Central memory CD8-positive, alpha-beta T cell (primary cell): Measurements from ENCODE around the gene KDM1A.
"Not testable (repeated sequence)": the region's sequence is repeated elsewhere in the genome, so short reads cannot be mapped to it uniquely, and the experiment has no call there.

Experiments used
- ATAC-seq: fragments of 150-1000 bp; cut with Tn5 transposase; replicated peaks from 2 replicates; pipeline ENCODE4 v1.10.0; 2022; ENCODE audit warnings: mild to moderate bottlenecking, moderate FRiP score, moderate number of reproducible peaks; ENCODE audit not compliant: poor library complexity, severe bottlenecking; ENCODE audit errors: extremely low read depth
- DNase-seq, 2 donors: peaks; one replicate each; pipeline ENCODE4 v3.0.0; 2021; ENCODE audit warnings: low spot score in 2 of 2
- H3K27ac Mint-ChIP-seq: one replicate; pipeline ENCODE4 v1.8.0; 2022; ENCODE audit warnings: low read depth, mild to moderate bottlenecking, moderate library complexity, mixed read lengths
- H3K27me3 Mint-ChIP-seq: one replicate; pipeline ENCODE4 v1.8.0; 2022; ENCODE audit warnings: mixed read lengths
- H3K36me3 Mint-ChIP-seq: one replicate; pipeline ENCODE4 v1.8.0; 2022; ENCODE audit warnings: mild to moderate bottlenecking, moderate library complexity, mixed read lengths; ENCODE audit not compliant: insufficient read depth
- H3K4me1 Mint-ChIP-seq: one replicate; pipeline ENCODE4 v1.8.0; 2022; ENCODE audit warnings: mixed read lengths
- H3K4me3 Mint-ChIP-seq: one replicate; pipeline ENCODE4 v1.8.0; 2022; ENCODE audit warnings: mild to moderate bottlenecking, moderate library complexity, mixed read lengths
- H3K9me3 Mint-ChIP-seq: one replicate; pipeline ENCODE4 v1.8.0; 2022; ENCODE audit warnings: mixed read lengths

The KDM1A gene

DNA sequence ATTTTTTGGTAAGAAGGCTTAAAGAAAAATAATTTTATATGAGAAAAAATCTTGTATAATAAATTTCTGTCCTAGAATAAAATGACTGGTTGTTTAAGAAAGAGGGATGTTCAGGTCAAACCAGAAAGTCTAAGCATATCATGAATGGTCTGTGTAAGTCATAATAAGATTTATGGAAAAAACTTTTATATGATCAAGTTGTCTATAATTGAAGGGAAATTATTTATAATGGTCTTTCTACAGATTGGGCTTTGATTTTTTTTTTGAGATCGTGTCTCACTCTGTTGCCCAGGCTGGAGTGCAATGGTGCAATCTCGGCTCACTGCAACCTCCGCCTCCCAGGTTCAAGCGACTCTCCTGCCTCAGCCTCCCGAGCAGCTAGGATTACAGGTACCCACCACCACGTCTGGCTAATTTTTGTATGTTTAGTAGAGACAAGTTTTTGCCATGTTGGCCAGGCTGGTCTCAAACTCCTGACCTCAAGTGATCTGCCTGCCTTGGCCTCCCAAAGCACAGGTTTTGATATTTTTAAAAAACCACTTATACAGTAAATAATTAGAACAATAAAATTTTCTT lies 26.0 kb upstream of the KDM1A start:
- H3K9me3 Mint-ChIP-seq, DNase-seq, ATAC-seq, H3K4me3 Mint-ChIP-seq, H3K27ac Mint-ChIP-seq, H3K36me3 Mint-ChIP-seq, H3K4me1 Mint-ChIP-seq: not testable (repeated sequence)
- H3K27me3 Mint-ChIP-seq = peaks cover 15% of the 10 kb centered on the region

DNA sequence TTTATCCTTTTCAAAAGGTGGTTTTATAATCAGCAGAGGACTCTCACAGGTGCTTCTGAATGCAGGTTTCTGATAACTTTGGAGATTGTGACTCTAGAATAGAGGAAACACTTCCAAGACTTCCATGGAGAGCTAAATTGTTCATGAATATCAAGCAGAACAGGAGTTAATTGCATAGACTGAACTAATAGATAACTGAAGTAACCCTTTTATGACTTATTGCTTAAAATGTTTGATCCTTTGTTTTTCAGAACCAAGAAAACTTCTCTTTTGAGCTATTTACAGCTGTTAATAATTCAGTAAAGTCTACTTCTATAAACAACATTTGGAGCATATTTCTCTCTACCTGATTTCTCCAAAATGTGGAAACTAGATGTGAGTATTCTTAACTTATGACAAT lies 23.5 kb upstream of the KDM1A start:
- no peak overlapping the region for H3K27ac Mint-ChIP-seq
- no peaks in the 10 kb centered on the region for H3K36me3 Mint-ChIP-seq
- no peak for DNase-seq
- H3K4me3 Mint-ChIP-seq = no peak overlapping the region
- H3K4me1 Mint-ChIP-seq = no peaks in the 10 kb centered on the region
- no peaks in the 10 kb centered on the region for H3K27me3 Mint-ChIP-seq
- peaks cover 4% of the 10 kb centered on the region for H3K9me3 Mint-ChIP-seq
- no peak for ATAC-seq

DNA sequence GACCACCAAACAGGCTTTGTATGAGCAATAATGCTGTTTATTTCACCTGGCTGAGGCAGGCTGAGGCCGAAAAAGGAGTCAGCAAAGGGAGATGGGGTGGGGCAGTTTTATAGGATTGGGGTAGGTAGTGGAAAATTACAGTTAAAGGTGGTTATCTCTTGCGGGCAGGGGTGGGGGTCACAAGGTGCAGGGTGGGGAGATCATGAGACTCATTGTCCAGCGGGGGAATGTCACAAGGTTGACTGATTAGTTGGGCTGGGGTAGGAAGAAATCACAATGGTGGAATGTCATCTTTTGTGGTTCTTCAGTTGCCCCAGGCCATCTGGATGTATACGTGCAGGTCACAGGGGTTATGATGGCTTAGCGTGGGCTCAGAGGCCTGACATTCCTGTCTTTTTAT lies 21.7 kb upstream of the KDM1A start:
- not testable (repeated sequence) for ATAC-seq, H3K9me3 Mint-ChIP-seq, H3K27me3 Mint-ChIP-seq, H3K4me3 Mint-ChIP-seq, H3K36me3 Mint-ChIP-seq, DNase-seq, H3K27ac Mint-ChIP-seq, H3K4me1 Mint-ChIP-seq

DNA sequence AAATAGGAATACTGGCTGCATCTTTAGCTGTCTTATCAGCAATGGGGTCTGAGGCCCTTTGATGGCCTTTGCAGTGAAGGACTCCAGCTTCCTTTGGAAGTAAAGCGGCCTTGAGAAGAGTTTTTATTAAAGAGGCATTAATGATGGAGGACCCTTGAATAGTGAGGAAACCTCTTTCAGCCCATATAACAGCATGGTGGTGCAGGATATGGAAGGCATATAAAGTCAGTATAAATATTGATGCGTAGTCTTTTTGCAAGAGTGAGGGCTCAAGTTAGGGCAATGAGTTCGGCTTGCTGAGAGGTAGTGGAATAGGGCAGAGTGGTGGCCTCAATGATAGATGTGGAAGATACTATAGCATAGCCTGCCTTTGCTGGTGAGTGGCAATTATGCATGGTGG lies 19.1 kb upstream of the KDM1A start:
- H3K4me3 Mint-ChIP-seq, DNase-seq, H3K27ac Mint-ChIP-seq, H3K27me3 Mint-ChIP-seq, H3K4me1 Mint-ChIP-seq, H3K36me3 Mint-ChIP-seq, H3K9me3 Mint-ChIP-seq, ATAC-seq: not testable (repeated sequence)

DNA sequence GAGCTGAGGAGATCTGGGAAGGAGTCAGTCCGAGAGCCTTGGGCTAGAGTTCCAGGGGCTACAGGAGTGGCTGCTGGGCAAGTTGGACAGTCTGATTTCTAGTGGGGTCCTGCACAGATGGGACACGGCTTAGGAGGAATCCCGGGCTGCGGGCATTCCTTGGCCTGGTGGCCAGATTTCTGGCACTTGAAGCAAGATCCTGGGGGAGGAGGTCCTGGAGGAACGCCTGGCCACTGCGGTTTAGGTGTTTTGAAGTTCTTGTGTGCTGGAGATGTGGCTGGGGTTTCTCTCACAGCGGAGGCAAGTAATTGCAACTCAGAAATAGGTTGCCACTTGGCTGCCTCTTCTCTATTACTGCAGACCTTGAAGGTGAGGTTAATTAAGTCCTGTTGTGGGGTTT lies 17.1 kb upstream of the KDM1A start:
- H3K36me3 Mint-ChIP-seq, H3K4me3 Mint-ChIP-seq, H3K9me3 Mint-ChIP-seq, H3K27me3 Mint-ChIP-seq, H3K27ac Mint-ChIP-seq, DNase-seq, ATAC-seq, H3K4me1 Mint-ChIP-seq: not testable (repeated sequence)

DNA sequence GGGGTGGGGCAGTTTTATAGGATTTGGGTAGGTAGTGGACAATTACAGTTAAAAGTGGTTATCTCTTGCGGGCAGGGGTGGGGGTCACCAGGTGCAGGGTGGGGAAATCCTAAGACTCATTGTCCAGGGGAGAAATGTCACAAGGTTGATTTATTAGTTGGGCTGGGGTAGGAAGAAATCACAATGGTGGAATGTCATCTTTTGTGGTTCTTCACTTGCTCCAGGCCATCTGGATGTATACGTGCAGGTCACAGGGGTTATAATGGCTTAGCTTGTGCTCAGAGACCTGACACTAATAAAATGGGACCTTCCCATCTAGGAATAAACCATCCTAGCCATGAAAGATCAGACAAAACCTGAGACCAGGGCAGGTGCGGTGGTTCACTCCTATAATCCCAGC lies 15.2 kb upstream of the KDM1A start:
- DNase-seq (no peak), ATAC-seq (no peak)
- Mint-ChIP-seq H3K4me1 (no peaks in the 10 kb centered on the region), H3K36me3 (no peaks in the 10 kb centered on the region), H3K27me3 (peaks cover under 1% of the 10 kb centered on the region), H3K9me3 (no peaks in the 10 kb centered on the region), H3K4me3 (no peak overlapping the region), H3K27ac (no peak overlapping the region)

DNA sequence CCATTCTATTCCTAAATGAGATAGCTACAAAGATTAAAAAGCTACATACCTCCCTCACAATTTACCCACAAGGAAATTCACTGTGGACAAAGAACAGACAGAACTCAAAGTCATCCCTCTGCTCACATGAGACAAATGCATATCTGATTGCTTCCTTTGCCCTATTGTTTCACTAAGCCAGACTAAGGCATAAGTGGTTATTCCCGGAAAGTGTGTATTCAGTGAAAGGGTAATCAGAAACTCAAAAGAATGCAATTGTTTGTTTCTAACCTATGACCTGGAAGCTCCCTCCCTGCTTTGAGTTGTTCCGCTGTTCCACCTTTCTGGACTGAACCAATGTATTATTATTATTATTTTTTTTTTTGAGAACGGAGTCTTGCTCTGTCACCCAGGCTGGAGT lies 14.5 kb upstream of the KDM1A start:
- not testable (repeated sequence) for H3K9me3 Mint-ChIP-seq, H3K27ac Mint-ChIP-seq, H3K4me3 Mint-ChIP-seq, H3K4me1 Mint-ChIP-seq, ATAC-seq, H3K27me3 Mint-ChIP-seq, H3K36me3 Mint-ChIP-seq, DNase-seq

DNA sequence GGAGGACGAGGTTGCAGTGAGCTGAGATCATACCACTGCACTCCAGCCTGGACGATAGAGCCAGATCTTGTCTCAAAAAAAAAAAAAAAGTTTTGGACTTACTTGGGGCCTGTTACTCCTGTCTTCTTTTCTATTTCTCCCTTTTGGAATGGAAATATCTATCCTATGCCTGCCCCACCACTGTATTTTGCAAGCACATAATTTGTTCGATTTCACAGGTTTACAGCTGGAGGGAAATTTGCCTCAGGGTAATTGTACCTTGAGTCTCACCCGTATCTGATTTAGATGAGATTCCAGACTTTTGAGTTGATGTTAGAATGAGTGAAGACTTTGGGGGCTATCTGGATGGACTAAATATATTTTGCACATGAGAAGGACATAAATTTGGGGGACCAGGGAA lies 12.2 kb upstream of the KDM1A start:
- Mint-ChIP-seq H3K27ac (no peak overlapping the region), H3K4me1 (no peaks in the 10 kb centered on the region), H3K27me3 (peaks cover 17% of the 10 kb centered on the region), H3K9me3 (no peaks in the 10 kb centered on the region), H3K4me3 (no peak overlapping the region), H3K36me3 (no peaks in the 10 kb centered on the region)
- ATAC-seq (no peak), DNase-seq (no peak)

DNA sequence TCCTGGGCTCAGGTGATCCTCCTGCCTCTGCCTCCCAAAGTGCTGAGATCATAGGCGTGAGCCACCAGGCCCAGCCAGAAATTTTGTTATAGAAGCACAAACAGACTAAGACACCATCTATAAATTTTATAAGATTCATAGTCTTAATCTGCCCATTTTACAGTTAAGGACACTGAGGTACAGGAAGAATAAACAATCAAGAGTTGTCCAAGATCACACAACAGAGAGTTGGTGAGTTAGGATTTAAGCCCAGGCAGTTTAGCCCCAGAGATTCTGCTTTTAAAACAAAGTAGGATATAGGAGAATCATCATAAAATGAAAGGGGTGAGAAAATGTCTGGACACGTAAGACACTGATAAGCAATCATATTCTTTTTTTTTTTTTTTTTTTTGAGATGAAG lies 10.4 kb upstream of the KDM1A start:
- Mint-ChIP-seq H3K4me1 (no peaks in the 10 kb centered on the region), H3K36me3 (no peaks in the 10 kb centered on the region), H3K27ac (no peak overlapping the region), H3K9me3 (no peaks in the 10 kb centered on the region), H3K4me3 (no peak overlapping the region), H3K27me3 (peaks cover 18% of the 10 kb centered on the region)
- DNase-seq (no peak), ATAC-seq (no peak)

DNA sequence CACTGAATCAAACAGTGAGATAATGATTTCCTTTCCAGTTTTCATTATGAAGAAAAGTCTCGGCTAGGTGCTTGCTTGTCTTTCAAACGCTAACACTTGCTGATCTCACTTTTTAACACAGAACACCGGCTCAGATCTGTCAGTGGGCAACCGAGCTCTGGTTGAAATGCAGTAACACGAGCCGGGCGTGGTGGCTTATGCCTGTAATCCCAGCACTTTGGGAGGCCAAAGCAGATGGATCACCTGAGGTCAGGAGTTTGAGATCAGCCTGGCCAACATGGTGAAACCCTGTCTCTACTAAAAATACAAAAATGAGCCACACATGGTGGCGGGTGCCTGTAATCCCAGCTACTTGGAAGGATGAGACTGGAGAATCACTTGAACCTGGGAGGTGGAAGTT lies 9.2 kb upstream of the KDM1A start:
- not testable (repeated sequence) for H3K9me3 Mint-ChIP-seq, H3K36me3 Mint-ChIP-seq, ATAC-seq, DNase-seq, H3K27ac Mint-ChIP-seq, H3K4me3 Mint-ChIP-seq, H3K4me1 Mint-ChIP-seq
- peaks cover 18% of the 10 kb centered on the region for H3K27me3 Mint-ChIP-seq

DNA sequence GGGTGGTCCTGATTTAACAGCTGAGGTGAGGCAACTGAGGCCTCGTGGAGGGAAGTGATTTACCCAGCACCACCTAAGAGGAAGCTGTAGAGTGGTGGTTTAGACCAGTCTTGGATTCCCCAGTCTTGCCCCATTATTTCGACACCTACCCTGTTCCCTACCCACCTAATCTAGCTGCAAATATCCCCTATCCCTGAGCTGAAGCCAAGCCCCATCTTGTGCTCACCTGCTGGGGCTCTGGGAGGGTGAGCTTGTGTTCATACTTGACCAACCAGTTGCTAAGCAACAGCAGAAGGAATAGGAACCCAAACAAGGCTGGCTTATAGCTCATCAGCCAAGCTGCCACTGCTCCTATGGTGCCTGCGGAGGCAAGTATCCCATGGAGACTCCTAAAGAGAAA lies 5.6 kb upstream of the KDM1A start:
- no peak for ATAC-seq
- Mint-ChIP-seq H3K27ac (no peak overlapping the region), H3K4me3 (no peak overlapping the region), H3K9me3 (no peaks in the 10 kb centered on the region), H3K27me3 (peaks cover 18% of the 10 kb centered on the region), H3K4me1 (peaks cover 6% of the 10 kb centered on the region), H3K36me3 (no peaks in the 10 kb centered on the region)
- no peak for DNase-seq

DNA sequence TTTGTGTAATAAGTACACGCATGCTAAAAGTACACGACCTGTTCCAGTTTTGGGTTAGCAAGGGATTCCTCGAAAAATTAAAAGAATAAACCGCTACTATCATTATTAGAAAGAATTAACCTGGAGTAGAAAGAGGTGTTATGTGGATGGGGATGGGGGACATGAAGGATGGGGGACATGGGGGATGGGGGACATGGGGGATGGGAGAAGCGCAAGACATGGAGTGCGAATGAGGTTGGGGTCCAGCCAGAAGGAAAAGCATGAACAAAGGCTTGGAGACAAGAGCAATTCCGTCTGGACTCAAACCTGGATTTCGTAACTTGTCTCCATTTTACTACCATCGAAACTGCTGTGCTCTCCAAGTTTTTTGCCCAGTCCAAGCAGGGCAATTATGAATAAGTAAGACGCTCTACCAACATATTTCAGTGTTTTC lies 591 bp upstream of the KDM1A start:
- Mint-ChIP-seq H3K27ac (peak overlapping the region; percentile 88), H3K4me1 (peaks cover 44% of the 10 kb centered on the region), H3K4me3 (peak overlapping the region; percentile 96), H3K9me3 (peaks cover 6% of the 10 kb centered on the region), H3K36me3 (peaks cover 8% of the 10 kb centered on the region), H3K27me3 (no peaks in the 10 kb centered on the region)
- ATAC-seq = no peak
- no peak for DNase-seq

DNA sequence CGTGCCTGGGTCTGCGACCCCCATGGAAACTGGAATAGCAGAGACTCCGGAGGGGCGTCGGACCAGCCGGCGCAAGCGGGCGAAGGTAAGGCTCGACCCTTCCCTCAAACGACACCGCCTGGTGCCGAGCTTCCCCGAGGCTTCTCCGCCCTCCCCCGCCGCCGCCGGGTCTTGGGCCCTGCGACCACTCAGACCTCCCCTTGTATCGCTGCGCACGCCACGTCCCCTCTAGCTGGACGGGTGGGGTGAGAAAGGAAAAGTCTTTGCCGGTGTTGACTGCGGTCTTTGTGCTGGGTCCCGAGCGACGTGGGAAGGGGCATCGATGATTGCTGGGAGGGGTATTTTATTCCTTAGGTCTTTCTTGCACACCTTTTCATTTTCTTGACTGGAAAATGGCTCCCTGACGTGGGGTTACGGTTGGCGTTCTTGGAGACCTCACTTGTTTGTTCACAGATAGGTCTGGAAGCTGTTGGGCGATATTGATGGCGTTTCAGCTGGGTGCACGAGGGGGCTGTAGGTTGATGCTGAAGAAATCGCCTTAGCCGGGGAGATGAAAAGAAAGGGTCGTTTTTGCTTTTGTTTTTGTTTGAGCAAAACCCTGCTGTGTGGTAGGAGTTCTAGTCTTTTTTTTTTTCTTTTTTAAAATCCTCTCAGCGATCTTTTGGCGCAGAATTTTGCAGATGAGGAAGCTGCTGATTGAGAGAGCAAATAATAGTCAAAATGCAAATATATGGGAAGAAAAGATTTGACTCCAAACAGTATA lies 776 bp downstream of the KDM1A start:
- peaks cover 56% of the 10 kb centered on the region for H3K4me1 Mint-ChIP-seq
- H3K27me3 Mint-ChIP-seq = no peaks in the 10 kb centered on the region
- peaks cover 8% of the 10 kb centered on the region for H3K36me3 Mint-ChIP-seq
- peak overlapping the region; percentile 96 for H3K4me3 Mint-ChIP-seq
- ATAC-seq = peak; percentile 3
- H3K27ac Mint-ChIP-seq = peak overlapping the region; percentile 1
- DNase-seq = no peak
- H3K9me3 Mint-ChIP-seq = peaks cover 6% of the 10 kb centered on the region
